ENCODE measurements around the gene PGAP6. TPM values are rescaled to one million over a fixed set of nuclear protein-coding genes. Genes with fewer than 3 reads are reported as not detected.

PGAP6 gene
- total and polyA plus RNA-seq, 2 of the 13 experiments (the other 11 are each of a cell fraction or from before 2014, with no cell fraction given): 52.7 to 136 TPM

GRCh38 chr16:381789-382717, at the start of gene PGAP6 (continued):
- no peak for TF ChIP-seq MNT (IDR thresholded peaks at IDR 0.05)
- peak; percentile 61; the same call in 1 of the 2 replicates for TF ChIP-seq ZNF776 (CRISPR knock-in tag; IDR thresholded peaks at IDR 0.05)
- TF ChIP-seq DPF2 (CRISPR knock-in tag; IDR thresholded peaks at IDR 0.05; ENCODE audit: borderline replicate concordance, low read depth): no peak
- TF ChIP-seq SP4 (CRISPR knock-in tag; IDR thresholded peaks at IDR 0.05): no peak
- no peak for TF ChIP-seq POGZ (CRISPR knock-in tag; IDR thresholded peaks at IDR 0.05)
- no peak for TF ChIP-seq FOXA1 (IDR thresholded peaks at IDR 0.05)
- TF ChIP-seq FOXA1 (CRISPR knock-in tag; IDR thresholded peaks at IDR 0.05): no peak
- no peak for TF ChIP-seq ZSCAN21 (CRISPR knock-in tag; IDR thresholded peaks at IDR 0.05; ENCODE audit: borderline replicate concordance)
- no peak for TF ChIP-seq ZNF30 (CRISPR knock-in tag; IDR thresholded peaks at IDR 0.05)
- no peak for TF ChIP-seq CTCF (CRISPR knock-in tag; IDR thresholded peaks at IDR 0.05)
- no peak for TF ChIP-seq GTF3A (CRISPR knock-in tag; conservative IDR thresholded peaks at IDR 0.05)
- TF ChIP-seq ZSCAN31 (CRISPR knock-in tag; IDR thresholded peaks at IDR 0.05; ENCODE audit: low read depth): no peak
- peak; percentile 40; the same call in 1 of the 2 replicates for TF ChIP-seq YEATS4 (CRISPR knock-in tag; IDR thresholded peaks at IDR 0.05; ENCODE audit: borderline replicate concordance)
- no peak for TF ChIP-seq RAD51 (IDR thresholded peaks at IDR 0.05; ENCODE audit: borderline replicate concordance)
- TF ChIP-seq AHR (CRISPR knock-in tag; IDR thresholded peaks at IDR 0.05): no peak
- peak; percentile 38; the same call in 1 of the 2 replicates for TF ChIP-seq PHF8 (CRISPR knock-in tag; IDR thresholded peaks at IDR 0.05)
- TF ChIP-seq BCL6 (CRISPR knock-in tag; IDR thresholded peaks at IDR 0.05): no peak
- no peak for TF ChIP-seq PAF1 (CRISPR knock-in tag; IDR thresholded peaks at IDR 0.05)
- TF ChIP-seq IRX3 (CRISPR knock-in tag; IDR thresholded peaks at IDR 0.05; ENCODE audit: borderline replicate concordance, low read depth): no peak
- no peak for TF ChIP-seq HIC2 (CRISPR knock-in tag; IDR thresholded peaks at IDR 0.05; ENCODE audit: low read depth)
- no peak for TF ChIP-seq JUN (CRISPR knock-in tag; IDR thresholded peaks at IDR 0.05)
- peak; percentile 54; the same call in 1 of the 2 replicates for TF ChIP-seq HES4 (CRISPR knock-in tag; IDR thresholded peaks at IDR 0.05; ENCODE audit: borderline replicate concordance)
- TF ChIP-seq ZNF724P (CRISPR knock-in tag; IDR thresholded peaks at IDR 0.05; ENCODE audit: borderline replicate concordance): no peak
- TF ChIP-seq ZNF781 (CRISPR knock-in tag; IDR thresholded peaks at IDR 0.05; ENCODE audit: borderline replicate concordance, not compliant biosample characterization): no peak
- no peak for TF ChIP-seq ZKSCAN1 (IDR thresholded peaks at IDR 0.05; ENCODE audit: low read length)
- TF ChIP-seq AKAP8 (CRISPR knock-in tag; IDR thresholded peaks at IDR 0.05): no peak
- TF ChIP-seq NFIC (IDR thresholded peaks at IDR 0.05; ENCODE audit: low read length): no peak
